ENCODE measurements around the gene PSMD13.

Gene PSMD13

GRCh38 chr11:204587-205109 lies 32.1 kb upstream of the PSMD13 start:
- no peak for TF ChIP-seq CTCF (IDR thresholded peaks at IDR 0.05; ENCODE audit: insufficient read depth, low read length)
- TF ChIP-seq REST (IDR thresholded peaks at IDR 0.05; ENCODE audit: insufficient replicate concordance, low read depth): no peak
- no peak for TF ChIP-seq GABPA (IDR thresholded peaks at IDR 0.05; ENCODE audit: low read depth)
- no peak for TF ChIP-seq POLR2AphosphoS5 (IDR thresholded peaks at IDR 0.05; ENCODE audit: low read depth)
- TF ChIP-seq SPI1 (IDR thresholded peaks at IDR 0.05; ENCODE audit: borderline replicate concordance, low read depth): no peak
- DNase-seq (ENCODE audit: low read depth in 1 of 2, low spot score in 1 of 2): no peak
- no peaks in the 10 kb centered on the region for H3K27me3 ChIP-seq (ENCODE audit: insufficient read depth, poor library complexity, severe bottlenecking)
- H3K4me3 ChIP-seq (replicated peaks; ENCODE audit: insufficient read depth, low read length): no peak overlapping the region
- H3K27ac ChIP-seq (replicated peaks): no peak overlapping the region

GRCh38 chr11:205221-206001 lies 31.4 kb upstream of the PSMD13 start:
- no peak overlapping the region for H3K4me3 ChIP-seq (replicated peaks; ENCODE audit: insufficient read depth, low read length)
- TF ChIP-seq POLR2AphosphoS5 (IDR thresholded peaks at IDR 0.05; ENCODE audit: low read depth) (no peak), CTCF (IDR thresholded peaks at IDR 0.05; ENCODE audit: insufficient read depth, low read length) (no peak), GABPA (IDR thresholded peaks at IDR 0.05; ENCODE audit: low read depth) (no peak), REST (IDR thresholded peaks at IDR 0.05; ENCODE audit: insufficient replicate concordance, low read depth) (no peak), SPI1 (IDR thresholded peaks at IDR 0.05; ENCODE audit: borderline replicate concordance, low read depth) (no peak)

GRCh38 chr11:206002-206384 lies 30.8 kb upstream of the PSMD13 start:
- TF ChIP-seq POLR2AphosphoS5 (IDR thresholded peaks at IDR 0.05; ENCODE audit: low read depth) (no peak), SPI1 (IDR thresholded peaks at IDR 0.05; ENCODE audit: borderline replicate concordance, low read depth) (no peak), CTCF (IDR thresholded peaks at IDR 0.05; ENCODE audit: insufficient read depth, low read length) (no peak), REST (IDR thresholded peaks at IDR 0.05; ENCODE audit: insufficient replicate concordance, low read depth) (no peak), GABPA (IDR thresholded peaks at IDR 0.05; ENCODE audit: low read depth) (no peak)
- H3K4me3 ChIP-seq (replicated peaks; ENCODE audit: insufficient read depth, low read length): peak overlapping the region; percentile 88
- H3K27me3 ChIP-seq (ENCODE audit: insufficient read depth, poor library complexity, severe bottlenecking): no peaks in the 10 kb centered on the region
- DNase-seq (ENCODE audit: low read depth in 1 of 2, low spot score in 1 of 2): no peak
- H3K27ac ChIP-seq (replicated peaks): peak overlapping the region; percentile 99

More at GRCh38 chr11:205221-206001, 31.4 kb upstream of the PSMD13 start:
- no peaks in the 10 kb centered on the region for H3K27me3 ChIP-seq (ENCODE audit: insufficient read depth, poor library complexity, severe bottlenecking)
- DNase-seq (ENCODE audit: low read depth in 1 of 2, low spot score in 1 of 2): no peak
- H3K27ac ChIP-seq (replicated peaks): no peak overlapping the region
